HG03378 (cell line): Measurements from ENCODE around the gene ASCC3.
"Not testable (repeated sequence)": the region's sequence is repeated elsewhere in the genome, so short reads cannot be mapped to it uniquely, and the experiment has no call there.

Experiments used
- ATAC-seq: cut with Tn5 transposase; IDR thresholded peaks from one replicate; pipeline ENCODE4 v1.9.1; 2021; ENCODE audit warnings: mild to moderate bottlenecking, moderate library complexity; ENCODE audit not compliant: unreplicated experiment

Gene ASCC3

GRCh38 chr6:100809346-100809745 lies 71.8 kb downstream of the ASCC3 start:
- peak; percentile 47 for ATAC-seq

DNA sequence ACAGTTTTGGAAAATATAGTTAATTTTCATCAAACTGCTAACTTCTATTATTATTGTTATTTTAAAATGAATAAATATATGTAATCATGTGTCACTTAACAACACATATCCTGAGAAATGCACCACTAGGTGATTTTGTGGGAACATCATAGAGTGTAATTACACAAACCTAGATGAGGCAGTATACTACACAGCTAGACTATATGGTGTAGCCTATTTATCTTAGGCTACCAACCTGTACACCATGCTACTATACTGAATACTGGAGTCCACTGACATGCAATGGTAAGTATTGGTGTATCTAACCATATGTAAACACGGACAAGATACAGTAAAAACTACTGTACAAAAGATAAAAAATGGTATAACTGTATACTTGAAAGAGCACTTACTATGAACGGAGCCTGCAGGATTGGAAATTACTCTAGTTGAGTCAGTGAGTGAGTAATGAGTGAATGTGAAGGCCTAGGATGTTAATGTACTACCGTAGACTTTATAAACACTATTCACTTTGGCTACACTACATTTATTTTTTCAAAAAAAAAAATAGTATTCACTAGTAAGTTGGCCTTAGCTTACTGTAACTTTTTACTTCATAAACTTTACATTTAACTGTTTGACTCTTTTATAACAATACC lies 72.4 kb downstream of the ASCC3 start:
- ATAC-seq = no peak

DNA sequence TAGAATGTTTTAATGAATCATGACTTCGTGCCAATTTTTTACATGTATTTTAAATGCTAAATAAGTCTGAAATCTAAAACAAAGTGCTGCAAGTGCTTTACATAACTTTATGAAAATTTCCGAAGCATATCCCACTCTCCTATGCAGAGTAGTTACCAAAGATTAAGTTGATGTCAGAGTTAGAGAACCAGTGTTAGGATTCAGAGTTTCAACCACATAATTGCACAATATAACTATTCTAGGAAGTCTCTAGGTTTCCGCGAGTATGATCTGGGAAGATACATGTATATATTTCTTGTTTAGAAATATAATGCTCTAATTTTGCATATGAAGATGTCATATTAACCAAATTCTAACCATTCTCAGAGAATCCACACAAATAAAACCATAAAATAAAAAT lies 74.8 kb downstream of the ASCC3 start:
- no peak for ATAC-seq

- ATAC-seq = no peak
Observed at GRCh38 chr6:100803264-100804045, 77.7 kb downstream of the ASCC3 start.

GRCh38 chr6:100801036-100801435 lies 80.1 kb downstream of the ASCC3 start:
- ATAC-seq = no peak

- peak; percentile 91 for ATAC-seq
Observed at GRCh38 chr6:100796049-100796823, 84.9 kb downstream of the ASCC3 start.

- ATAC-seq = no peak
Observed at GRCh38 chr6:100790084-100790483, 91.0 kb downstream of the ASCC3 start.

DNA sequence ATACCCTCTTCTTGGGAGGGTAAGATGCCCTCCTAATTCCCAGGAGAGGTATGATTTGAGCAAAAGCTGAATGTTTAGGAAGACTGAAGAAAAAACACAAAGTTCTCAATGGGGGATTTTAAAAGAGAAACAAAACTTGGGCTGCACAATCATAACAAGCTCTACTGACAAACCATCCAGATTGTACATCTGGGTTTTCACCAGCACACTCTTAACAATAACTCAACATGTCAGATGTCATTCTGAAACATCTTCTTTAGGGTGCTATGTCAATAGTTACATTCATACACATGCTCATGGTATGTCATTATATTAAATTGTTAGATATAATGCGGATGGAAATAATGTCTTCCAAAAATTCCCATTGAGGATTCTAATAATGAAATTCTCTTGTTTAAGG lies 95.1 kb downstream of the ASCC3 start:
- ATAC-seq = no peak

DNA sequence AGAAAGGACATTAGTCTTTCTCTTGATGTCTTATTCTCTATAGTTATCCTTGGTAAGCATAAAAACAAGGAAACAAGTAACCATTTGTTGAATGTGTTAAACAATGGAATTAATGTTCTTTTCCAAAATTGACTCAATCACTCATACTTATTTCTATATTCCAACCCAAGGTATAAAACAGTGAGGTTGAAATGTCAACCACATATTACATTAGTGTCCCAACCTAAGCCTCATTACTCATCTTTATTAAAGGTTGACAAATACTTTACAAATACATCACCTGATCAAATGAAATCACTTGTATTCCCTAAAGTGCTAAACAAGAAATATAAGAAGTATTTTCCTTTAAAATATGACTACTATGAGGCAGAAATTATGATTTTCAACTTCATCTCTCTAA lies 100.5 kb downstream of the ASCC3 start:
- no peak for ATAC-seq

GRCh38 chr6:100775667-100776066 lies 105.5 kb downstream of the ASCC3 start:
- ATAC-seq = no peak

- no peak for ATAC-seq
Observed at GRCh38 chr6:100774681-100775080, 106.4 kb downstream of the ASCC3 start.

DNA sequence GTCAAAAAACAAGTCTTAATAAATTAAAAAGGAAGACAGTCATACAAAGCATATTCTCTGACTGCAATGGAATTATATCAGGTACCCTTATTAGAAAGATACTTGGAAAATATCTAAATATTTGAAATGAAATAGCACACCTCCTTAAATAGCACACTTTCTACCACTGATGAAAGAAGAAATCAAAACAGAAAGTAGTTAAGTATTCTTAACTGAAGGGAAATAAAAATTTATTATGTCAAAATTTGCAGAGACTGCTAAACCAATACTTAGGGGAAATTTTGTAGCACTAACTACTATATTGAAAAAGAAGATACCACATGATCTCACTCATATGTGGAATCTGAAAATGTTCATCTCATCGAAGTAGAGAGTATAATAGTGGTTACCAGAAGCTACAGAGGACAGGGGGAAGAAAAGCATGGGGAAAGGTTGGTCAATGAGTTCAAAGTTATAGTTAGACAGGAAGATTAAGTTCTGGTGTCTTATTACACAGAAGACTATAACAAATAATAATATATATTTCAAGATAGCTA lies 112.2 kb downstream of the ASCC3 start:
- no peak for ATAC-seq

DNA sequence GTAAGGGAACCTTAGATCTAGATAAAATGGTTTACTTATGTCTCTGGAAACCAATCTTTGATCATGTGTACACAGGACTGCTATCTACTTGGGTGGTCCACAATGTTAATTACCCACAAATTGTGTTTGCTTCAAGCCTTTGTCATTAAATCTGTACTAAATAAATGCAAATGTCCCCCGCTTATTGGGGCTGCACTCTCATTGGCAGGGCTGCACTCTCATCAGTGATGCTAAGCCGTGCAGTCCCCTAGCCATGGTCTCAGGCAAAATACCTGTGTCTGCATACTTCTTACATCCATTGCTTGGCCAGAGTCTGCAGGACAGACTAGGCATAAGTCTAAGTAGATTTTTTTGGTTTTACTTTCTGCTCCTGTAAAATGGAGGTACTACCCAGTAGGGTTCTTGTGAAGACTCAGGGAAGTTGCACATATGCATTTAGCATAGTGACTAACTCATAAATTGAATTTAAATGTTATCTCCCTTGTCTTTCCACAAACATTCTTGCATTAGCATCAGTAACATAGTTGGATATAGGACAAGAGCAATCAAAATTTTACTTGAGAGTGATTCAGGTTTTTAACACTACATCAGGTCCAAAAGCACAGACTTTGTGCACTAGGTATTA lies 117.4 kb downstream of the ASCC3 start:
- no peak for ATAC-seq

- ATAC-seq = no peak
Observed at GRCh38 chr6:100761841-100762240, 119.3 kb downstream of the ASCC3 start.

DNA sequence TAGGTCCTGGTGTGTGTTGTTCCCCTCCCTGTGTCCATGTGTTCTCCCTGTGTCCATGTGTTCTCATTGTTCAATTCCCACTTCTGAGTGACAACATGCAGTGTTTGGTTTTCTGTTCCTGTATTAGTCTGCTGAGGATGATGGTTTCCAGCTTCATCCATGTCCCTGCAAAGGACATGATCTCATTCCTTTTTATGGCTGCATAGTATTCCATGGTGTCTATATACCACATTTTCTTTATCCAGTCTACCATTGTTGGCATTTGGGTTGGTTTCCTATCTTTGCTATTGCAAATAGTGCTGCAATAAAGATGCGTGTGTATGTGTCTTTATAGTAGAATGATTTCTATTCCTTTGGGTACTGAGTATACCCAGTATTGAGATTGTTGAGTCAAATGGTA lies 122.7 kb downstream of the ASCC3 start:
- ATAC-seq = not testable (repeated sequence)

DNA sequence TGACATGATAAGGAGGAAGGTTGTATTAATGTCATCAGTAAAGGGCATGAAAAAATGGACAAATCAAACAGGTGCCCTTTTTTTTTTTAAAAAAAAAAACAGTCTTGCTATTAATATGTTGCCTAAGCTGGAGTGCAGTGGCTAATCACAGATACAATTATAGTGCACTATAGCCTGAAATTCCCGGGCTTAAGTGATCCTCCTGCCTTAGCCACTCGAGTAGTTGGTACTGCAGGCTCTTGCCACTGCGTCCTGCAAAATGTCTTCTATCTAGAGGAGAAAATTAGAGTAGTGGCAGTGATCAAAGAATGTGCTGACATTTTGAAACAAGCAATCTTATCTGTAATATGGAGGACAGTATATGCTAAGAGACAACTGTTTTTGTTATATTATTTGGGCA lies 127.7 kb downstream of the ASCC3 start:
- ATAC-seq = no peak

GRCh38 chr6:100751590-100751989 lies 129.5 kb downstream of the ASCC3 start:
- no peak for ATAC-seq

DNA sequence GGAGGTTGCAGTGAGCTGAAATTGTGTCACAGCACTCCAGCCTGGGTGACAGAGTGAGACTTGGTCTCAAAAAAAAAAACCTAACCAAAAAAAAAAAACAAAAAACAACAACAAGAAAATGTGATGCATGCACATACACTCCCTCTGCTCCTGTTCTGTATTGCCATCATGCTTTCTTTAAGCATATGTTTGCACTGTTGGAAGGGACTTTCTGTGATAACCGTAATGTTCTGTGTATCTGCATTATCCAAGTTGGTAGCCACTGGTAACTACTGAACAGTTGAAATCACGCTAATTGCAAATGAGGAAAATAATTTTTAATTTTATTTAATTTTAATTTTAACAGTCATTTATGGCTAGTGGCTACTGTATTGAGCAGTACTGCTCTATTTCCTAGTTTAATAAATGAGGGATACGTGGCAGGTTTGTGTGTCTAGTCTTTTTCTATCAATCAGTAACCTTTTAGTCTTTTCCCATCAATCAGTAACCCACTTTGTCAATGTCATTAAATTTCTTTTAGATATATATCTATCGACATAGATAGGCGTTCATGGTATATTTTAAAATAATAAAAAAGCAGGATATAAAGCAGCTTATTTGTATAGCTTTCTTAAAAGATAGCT lies 135.6 kb downstream of the ASCC3 start:
- no peak for ATAC-seq

- ATAC-seq = no peak
Observed at GRCh38 chr6:100740439-100740838, 140.7 kb downstream of the ASCC3 start.

- not testable (repeated sequence) for ATAC-seq
Observed at GRCh38 chr6:100737720-100738119, 143.4 kb downstream of the ASCC3 start.

- ATAC-seq = no peak
Observed at GRCh38 chr6:100731411-100731810, 149.7 kb downstream of the ASCC3 start.
